Measurements from ENCODE around the gene PKIG. TPM values are rescaled to one million over a fixed set of nuclear protein-coding genes. Genes with fewer than 3 reads are reported as not detected.

The PKIG gene
- total and polyA plus RNA-seq, 10 of the 15 experiments (the other 5 are each of a cell fraction or from before 2014, with no cell fraction given) = 5.7 to 82.3 (median 39.7) TPM

GRCh38 chr20:44587035-44587980 is 4.9 kb downstream of the PKIG start:
- peak; percentile 8 for ATAC-seq
- Histone ChIP-seq H3K9ac (ENCODE audit: control insufficient read depth, insufficient read depth, low read length) (0 out of 2 replicates have a peak overlapping the region, but pooled peaks have one; percentile 16), H3K9me3 (replicated peaks; ENCODE audit: control insufficient read depth, insufficient read depth, low read length) (no peaks in the 10 kb centered on the region), H3K4me1 (ENCODE audit: control insufficient read depth, insufficient read depth, low read length) (peaks cover 64% of the 10 kb centered on the region), H3K79me2 (ENCODE audit: control insufficient read depth, insufficient read depth, low read length) (no peaks in the 10 kb centered on the region), H3K27ac (ENCODE audit: control insufficient read depth, insufficient read depth) (peak overlapping the region; percentile 77), H2AFZ (ENCODE audit: control insufficient read depth, low read depth, low read length) (peak overlapping the region; percentile 15), H3K36me3 (ENCODE audit: control insufficient read depth in 2 of 2, insufficient read depth in 2 of 2, low read length in 1 of 2) (peaks cover 0 to 3% of the 10 kb centered on the region in 2 experiments; a peak in 2 of 4 replicates), H3K4me2 (ENCODE audit: control insufficient read depth, insufficient read depth) (peak overlapping the region; percentile 72), H4K20me1 (ENCODE audit: control insufficient read depth, insufficient read depth) (no peaks in the 10 kb centered on the region), H3K27me3 (replicated peaks in 1 of 2; ENCODE audit: control insufficient read depth in 2 of 2, insufficient read depth in 2 of 2, low read length in 1 of 2) (no peaks in the 10 kb centered on the region), H3K4me3 (peak overlapping the region; percentile 46; the same call in 1 of the 2 replicates)
- ChIA-PET SMC1A (ENCODE audit: uncharacterized antibody, unreplicated experiment) (interaction anchor here (0.7 to 7.8 kb wide), 13 partner anchors 8 to 112 kb away, joined by 3 to 144 read pairs (median 12); partner anchors contain the start of genes SERINC3 and TTPAL), POLR2A (interaction anchor here (0.7 to 5.9 kb wide), 11 partner anchors 8 to 70 kb away, joined by 3 to 46 read pairs (median 4); partner anchors contain the start of gene SERINC3), RAD21 (ENCODE audit: unreplicated experiment) (interaction anchor here (0.7 to 5.4 kb wide), 19 partner anchors 7 to 377 kb away, joined by 3 to 61 read pairs (median 9); partner anchors contain the start of genes ADA and YWHAB), CTCF (interaction anchor here (0.6 to 5.3 kb wide), 14 partner anchors 9 to 277 kb away, joined by 3 to 67 read pairs (median 9); partner anchors contain the start of genes FITM2 and SERINC3)
- intact Hi-C loops (cut with micrococcal nuclease; ENCODE audit: unreplicated experiment) (loop anchor here (5.0 kb wide), 2 partner anchors 55 to 110 kb away; partner anchors contain the start of gene TTPAL), in situ Hi-C loops (cut with MboI) (no loop called here)
- no peak for DNase-seq (ENCODE audit: low read depth, low spot score)
- FAIRE-seq = no peak
- 9% methylated on average over 10 of the region's 10 CpGs for WGBS (ENCODE audit: insufficient coverage, insufficient replicate concordance, low lambda C conversion rate, missing lambda C conversion rate)
- no TSS peak for BruUV-seq (replicated peaks)
- TF ChIP-seq MEF2A (IDR thresholded peaks at IDR 0.05; ENCODE audit: insufficient read depth, low read depth, low read length) (0 out of 2 replicates have a peak, but pooled peaks have one; percentile 59), IKZF2 (IDR thresholded peaks at IDR 0.05) (peak; percentile 65 to 74), TBL1XR1 (IDR thresholded peaks at IDR 0.05; ENCODE audit: low read depth, low read length) (no peak), HCFC1 (IDR thresholded peaks at IDR 0.05; ENCODE audit: low read length) (no peak), RAD21 (IDR thresholded peaks at IDR 0.05; ENCODE audit: insufficient read depth, low read depth, low read length) (no peak), HSF1 (IDR thresholded peaks at IDR 0.05; ENCODE audit: low read depth, low read length) (no peak), TAF1 (IDR thresholded peaks at IDR 0.05; ENCODE audit: borderline replicate concordance, low read depth, low read length) (no peak), SMC3 (IDR thresholded peaks at IDR 0.05; ENCODE audit: borderline replicate concordance, low read length) (no peak), FOXK2 (IDR thresholded peaks at IDR 0.05) (0 out of 2 replicates have a peak, but pooled peaks have one; percentile 13), PML (IDR thresholded peaks at IDR 0.05; ENCODE audit: low read length) (no peak), ZNF687 (IDR thresholded peaks at IDR 0.05) (peak; percentile 47; the same call in 1 of the 2 replicates)
- TF ChIP-seq, protein P1, sequence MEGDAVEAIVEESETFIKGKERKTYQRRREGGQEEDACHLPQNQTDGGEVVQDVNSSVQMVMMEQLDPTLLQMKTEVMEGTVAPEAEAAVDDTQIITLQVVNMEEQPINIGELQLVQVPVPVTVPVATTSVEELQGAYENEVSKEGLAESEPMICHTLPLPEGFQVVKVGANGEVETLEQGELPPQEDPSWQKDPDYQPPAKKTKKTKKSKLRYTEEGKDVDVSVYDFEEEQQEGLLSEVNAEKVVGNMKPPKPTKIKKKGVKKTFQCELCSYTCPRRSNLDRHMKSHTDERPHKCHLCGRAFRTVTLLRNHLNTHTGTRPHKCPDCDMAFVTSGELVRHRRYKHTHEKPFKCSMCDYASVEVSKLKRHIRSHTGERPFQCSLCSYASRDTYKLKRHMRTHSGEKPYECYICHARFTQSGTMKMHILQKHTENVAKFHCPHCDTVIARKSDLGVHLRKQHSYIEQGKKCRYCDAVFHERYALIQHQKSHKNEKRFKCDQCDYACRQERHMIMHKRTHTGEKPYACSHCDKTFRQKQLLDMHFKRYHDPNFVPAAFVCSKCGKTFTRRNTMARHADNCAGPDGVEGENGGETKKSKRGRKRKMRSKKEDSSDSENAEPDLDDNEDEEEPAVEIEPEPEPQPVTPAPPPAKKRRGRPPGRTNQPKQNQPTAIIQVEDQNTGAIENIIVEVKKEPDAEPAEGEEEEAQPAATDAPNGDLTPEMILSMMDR (IDR thresholded peaks at IDR 0.05 in 2 of 3, conservative IDR thresholded peaks at IDR 0.05 in 1 of 3; ENCODE audit: control insufficient read depth in 2 of 3, extremely low read depth in 1 of 3, insufficient read depth in 1 of 3, low read depth in 3 of 3, low read length in 3 of 3) = no peak
